GM18868 (cell line): ENCODE data around the gene ING2.
"Not testable (repeated sequence)": the region's sequence is repeated elsewhere in the genome, so short reads cannot be mapped to it uniquely, and the experiment has no call there.

Source experiments
- ATAC-seq: cut with Tn5 transposase; IDR thresholded peaks from one replicate; pipeline ENCODE4 v1.9.1; 2021; ENCODE audit warnings: mild to moderate bottlenecking, moderate library complexity; ENCODE audit not compliant: unreplicated experiment

Gene ING2

GRCh38 chr4:183504930-183505610 is at the start of gene ING2:
Gene ING2, plus strand, starts transcription at chr4:183505058. Its CDS starts 138 bp downstream, at chr4:183505196.
- peak; percentile 46 for ATAC-seq

GRCh38 chr4:183455431-183456195 is 49.2 kb upstream of the ING2 start:
- ATAC-seq = no peak

GRCh38 chr4:183458005-183458404 is 46.9 kb upstream of the ING2 start:
- no peak for ATAC-seq

- ATAC-seq = not testable (repeated sequence)
Measured at GRCh38 chr4:183463903-183464619, 40.8 kb upstream of the ING2 start.

- not testable (repeated sequence) for ATAC-seq
Measured at GRCh38 chr4:183465879-183466278, 39.0 kb upstream of the ING2 start.

GRCh38 chr4:183467246-183467645 is 37.6 kb upstream of the ING2 start:
- ATAC-seq = no peak

- no peak for ATAC-seq
Measured at GRCh38 chr4:183468210-183469095, 36.4 kb upstream of the ING2 start.

- no peak for ATAC-seq
Measured at GRCh38 chr4:183469285-183469684, 35.6 kb upstream of the ING2 start.

GRCh38 chr4:183469936-183470335 is 34.9 kb upstream of the ING2 start:
- no peak for ATAC-seq

GRCh38 chr4:183470821-183471220 is 34.0 kb upstream of the ING2 start:
- ATAC-seq = no peak

- peak; percentile 89 for ATAC-seq
Measured at GRCh38 chr4:183471946-183472708, 32.7 kb upstream of the ING2 start.

GRCh38 chr4:183478123-183478522 is 26.7 kb upstream of the ING2 start:
- no peak for ATAC-seq

- no peak for ATAC-seq
Measured at GRCh38 chr4:183478926-183479325, 25.9 kb upstream of the ING2 start.

GRCh38 chr4:183482515-183483095 is 22.3 kb upstream of the ING2 start:
- not testable (repeated sequence) for ATAC-seq

- no peak for ATAC-seq
Measured at GRCh38 chr4:183483997-183484396, 20.9 kb upstream of the ING2 start.

GRCh38 chr4:183485411-183486160 is 19.3 kb upstream of the ING2 start:
- no peak for ATAC-seq

GRCh38 chr4:183492791-183493222 is 12.1 kb upstream of the ING2 start:
- no peak for ATAC-seq

GRCh38 chr4:183493246-183493645 is 11.6 kb upstream of the ING2 start:
- ATAC-seq = no peak

GRCh38 chr4:183495184-183495583 is 9.7 kb upstream of the ING2 start:
- no peak for ATAC-seq
